Heart left ventricle (tissue), 13 donors: ENCODE results near the gene HEBP1.

Experiments used
- CTCF ChIP-seq, 12 donors: fragments of 200-600 bp; sonication (generic) in 4 of 12; IDR thresholded peaks; one replicate each; pipeline versions ENCODE4 v1.5.0 to v1.8.0; 2018 to 2022; ENCODE audit warnings: antibody characterized with exemption in 12 of 12, mild to moderate bottlenecking in 5 of 12
- POLR2A ChIP-seq, 2 donors: fragments of 450-650 bp; IDR thresholded peaks; one replicate each; pipeline ENCODE4 v1.6.1; 2017; ENCODE audit warnings: antibody characterized with exemption in 2 of 2, mild to moderate bottlenecking in 2 of 2, moderate library complexity in 2 of 2
- donor health status: ischemic (EF 13 %, LVEDD 7.1; RV severe dilation, severe dysfunction).
- donor health status: DM: no; HTN: yes; CAD: no.
- donor health status: DM: no; HTN: no; CAD: no.
- donor health status: ischemic (EF 25% LVEDD 6.9; RV normal size, moderate dysfunction).
- donor health status: ischemic (EF 25% LVEDD 5.7; RV mildly dilated, moderate dysfunction).
- donor health status: ischemic (EF 35%, LVEDD 5.7; RV mildly dilated, moderate dysfunction).
- donor health status: nonischemic (EF 11% LVEDD 7.7; RV severe dilation, severe dysfunction).
- donor health status: DM: yes; HTN: yes; CAD: no.
- donor health status: PGD.
- donor health status: ischemic (EF 29% LVEDD 5.4; RV normal size, mild dysfunction).
- donor health status: nonischemic (EF 23%, LVEDD 6.1; RV moderate dilation, normal function).

GRCh38 chr12:12946686-12947355 lies 53.2 kb downstream of the HEBP1 start:
- TF ChIP-seq POLR2A (IDR thresholded peaks at IDR 0.05) (no peak), CTCF (IDR thresholded peaks at IDR 0.05) (no peak)
